NT2/D1 (cell line): ENCODE data around the gene TMEM234.

ENCODE experiments used
- SUZ12 ChIP-seq: IDR thresholded peaks from 2 replicates; pipeline ENCODE4 v1.6.1; 2011; ENCODE audit not compliant: insufficient read length, insufficient read depth; ENCODE audit errors: extremely low read depth
- YY1 ChIP-seq: IDR thresholded peaks from 2 replicates; pipeline ENCODE4 v1.6.1; 2011; ENCODE audit not compliant: insufficient read length, insufficient read depth
- ZNF274 ChIP-seq: IDR thresholded peaks from 2 replicates; pipeline ENCODE4 v1.6.1; 2011; ENCODE audit warnings: mild to moderate bottlenecking, low read depth, low read length

DNA sequence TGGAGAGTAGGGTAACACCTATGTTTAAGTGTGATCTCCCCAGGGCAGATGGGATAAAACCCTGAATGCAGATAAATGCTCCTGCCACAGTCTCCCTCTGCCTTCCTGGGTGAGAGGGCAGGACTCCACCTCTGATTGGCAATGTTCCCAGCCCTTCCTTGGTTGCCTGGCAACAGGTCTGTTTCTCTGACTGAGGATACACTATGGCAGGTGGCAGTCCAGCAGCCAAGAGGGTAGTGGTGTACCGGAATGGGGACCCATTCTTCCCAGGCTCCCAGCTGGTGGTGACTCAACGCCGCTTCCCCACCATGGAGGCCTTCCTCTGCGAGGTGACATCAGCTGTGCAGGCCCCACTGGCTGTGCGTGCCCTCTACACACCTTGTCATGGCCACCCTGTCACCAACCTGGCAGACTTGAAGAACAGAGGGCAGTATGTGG, 13.2 kb downstream of the TMEM234 start, which contains the start of gene DCDC2B:
- TF ChIP-seq ZNF274 (no peak), YY1 (no peak), SUZ12 (no peak)
